GM18498 (cell line): ENCODE data around the gene MGST2.
"Not testable (repeated sequence)": the region's sequence is repeated elsewhere in the genome, so short reads cannot be mapped to it uniquely, and the experiment has no call there.

ENCODE experiments used
- ATAC-seq: cut with Tn5 transposase; IDR thresholded peaks from one replicate; pipeline ENCODE4 v1.9.1; 2021; ENCODE audit warnings: mild to moderate bottlenecking, moderate library complexity; ENCODE audit not compliant: unreplicated experiment

MGST2 gene

DNA sequence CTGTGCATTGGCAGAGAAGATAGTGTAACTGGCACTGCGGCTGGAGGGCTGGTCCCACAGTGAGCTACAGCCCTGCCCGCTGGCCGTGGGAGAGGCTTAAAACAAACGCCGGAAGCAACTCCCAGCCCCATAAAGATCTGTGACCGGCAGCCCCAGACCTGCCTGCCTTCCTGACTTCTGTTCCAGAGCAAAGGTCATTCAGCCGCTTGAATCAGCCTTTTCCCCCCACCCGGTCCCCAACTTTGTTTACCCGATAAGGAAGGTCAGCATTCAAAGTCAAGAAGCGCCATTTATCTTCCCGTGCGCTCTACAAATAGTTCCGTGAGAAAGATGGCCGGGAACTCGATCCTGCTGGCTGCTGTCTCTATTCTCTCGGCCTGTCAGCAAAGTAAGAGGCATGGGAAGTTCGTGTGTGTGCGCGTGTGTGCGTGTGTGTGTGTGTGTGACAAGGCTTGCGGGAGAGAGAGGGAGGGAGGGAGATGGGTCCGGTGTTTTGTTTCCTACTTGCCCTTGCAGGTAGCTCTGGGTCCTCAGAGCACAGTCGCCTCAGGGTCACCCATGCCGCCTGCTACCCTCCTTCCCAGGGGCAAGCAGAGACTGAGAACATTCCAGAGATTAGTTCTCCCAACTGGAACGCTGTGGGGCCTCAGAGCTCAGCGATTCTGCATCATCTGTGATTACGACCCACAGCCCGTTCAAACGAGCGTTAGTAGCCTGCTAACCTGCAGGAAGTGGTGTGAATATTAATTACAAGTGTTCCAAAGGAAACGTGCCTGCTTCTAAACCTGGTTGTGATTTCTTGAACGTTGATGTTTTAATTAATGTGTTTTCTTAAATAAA is at the start of gene MGST2:
MGST2 (plus strand) TSS at position 130 of the 840 bp plus-strand sequence; CDS start at position 331, 201 bp downstream.
- peak; percentile 91 for ATAC-seq

DNA sequence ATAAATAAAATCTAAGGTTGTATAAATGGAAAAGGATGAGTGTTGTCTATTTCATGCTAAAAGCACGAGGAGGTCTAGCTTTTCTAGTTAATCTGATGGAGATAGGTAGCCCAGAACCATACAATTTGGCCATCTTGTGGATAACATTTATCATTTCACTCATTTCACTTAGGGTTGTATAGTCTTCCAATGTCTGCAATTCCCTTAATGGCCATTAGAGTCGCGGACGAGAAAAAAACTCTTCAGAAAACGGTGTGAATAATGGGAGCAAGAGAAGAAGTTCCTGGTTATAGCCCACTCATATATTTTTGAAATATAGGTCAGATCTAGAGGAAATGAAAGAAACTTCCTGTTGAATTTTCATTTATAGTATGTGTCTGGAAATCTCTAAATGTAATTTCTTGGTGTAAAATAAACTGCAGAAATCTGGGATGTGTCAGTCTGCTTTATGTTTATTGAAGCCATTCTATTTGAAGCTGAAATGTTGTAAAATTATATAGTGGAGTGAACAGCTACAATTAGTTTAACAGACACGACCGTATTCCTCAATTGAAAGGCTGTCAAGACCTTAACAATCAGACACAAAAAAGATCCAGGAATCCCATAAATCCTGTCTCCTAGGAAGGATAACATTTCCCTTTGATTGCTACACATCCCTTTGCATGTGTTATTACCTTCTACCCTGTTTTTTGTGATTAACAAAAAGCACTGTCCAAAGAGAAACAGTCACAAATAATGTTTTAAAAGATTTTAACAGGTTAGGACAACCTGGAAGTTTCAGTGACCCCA is 47.7 kb upstream of the MGST2 start:
- ATAC-seq: no peak

GRCh38 chr4:139619644-139620043 is 46.0 kb upstream of the MGST2 start:
- ATAC-seq: peak; percentile 83

GRCh38 chr4:139622901-139623381 is 42.7 kb upstream of the MGST2 start:
- ATAC-seq: no peak

DNA sequence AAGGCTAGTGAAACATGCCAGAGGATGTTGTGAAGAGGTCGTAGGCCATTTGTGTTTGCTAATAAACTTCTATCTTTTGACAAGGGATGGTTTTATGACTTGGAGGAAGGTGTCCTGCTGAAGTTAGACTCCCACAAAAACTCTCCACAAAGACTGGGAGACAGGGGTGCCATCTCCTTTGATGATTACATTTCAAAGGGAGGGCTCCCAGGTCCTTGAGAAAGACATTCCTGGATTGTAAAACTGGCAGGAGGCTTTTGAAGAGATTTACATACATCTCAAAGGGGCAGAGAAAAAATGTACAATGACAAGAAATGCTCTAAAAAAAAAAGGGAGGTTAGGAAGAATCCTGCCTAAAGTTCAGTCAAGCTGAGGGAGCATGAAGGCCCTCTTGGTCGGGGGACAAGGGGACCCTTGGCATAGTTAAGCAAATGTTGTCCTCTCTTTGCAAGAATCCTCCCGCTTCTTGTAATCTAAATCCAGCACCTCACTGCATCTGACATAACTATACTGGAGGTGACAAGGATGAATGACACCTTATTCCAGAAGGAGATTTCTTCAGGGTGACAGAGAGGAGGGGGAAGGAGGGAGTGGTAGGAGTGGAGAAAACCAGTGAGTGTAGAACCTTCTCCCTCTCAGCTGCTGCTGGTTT is 41.1 kb upstream of the MGST2 start:
- no peak for ATAC-seq

GRCh38 chr4:139625093-139625455 is 40.5 kb upstream of the MGST2 start:
- ATAC-seq: no peak

DNA sequence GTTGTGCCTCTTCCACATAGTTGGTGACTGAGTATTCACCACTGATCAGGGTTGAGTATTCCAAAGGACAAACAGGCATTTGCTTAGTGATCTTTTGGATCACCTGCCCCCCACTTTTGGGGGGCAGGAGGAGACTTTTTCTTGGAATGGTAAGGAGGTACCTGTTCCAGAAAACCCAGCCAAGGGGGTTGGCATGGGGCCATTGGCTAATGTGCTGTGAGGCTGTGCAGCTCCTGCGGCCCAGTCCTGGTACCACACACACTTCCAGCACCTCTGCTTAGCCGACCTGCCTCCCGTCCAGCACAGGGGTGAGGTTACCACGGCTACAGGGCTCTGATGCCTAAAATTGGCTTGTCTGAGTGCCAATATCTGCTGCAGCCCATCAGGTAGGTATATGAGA is 40.1 kb upstream of the MGST2 start:
- ATAC-seq: no peak

DNA sequence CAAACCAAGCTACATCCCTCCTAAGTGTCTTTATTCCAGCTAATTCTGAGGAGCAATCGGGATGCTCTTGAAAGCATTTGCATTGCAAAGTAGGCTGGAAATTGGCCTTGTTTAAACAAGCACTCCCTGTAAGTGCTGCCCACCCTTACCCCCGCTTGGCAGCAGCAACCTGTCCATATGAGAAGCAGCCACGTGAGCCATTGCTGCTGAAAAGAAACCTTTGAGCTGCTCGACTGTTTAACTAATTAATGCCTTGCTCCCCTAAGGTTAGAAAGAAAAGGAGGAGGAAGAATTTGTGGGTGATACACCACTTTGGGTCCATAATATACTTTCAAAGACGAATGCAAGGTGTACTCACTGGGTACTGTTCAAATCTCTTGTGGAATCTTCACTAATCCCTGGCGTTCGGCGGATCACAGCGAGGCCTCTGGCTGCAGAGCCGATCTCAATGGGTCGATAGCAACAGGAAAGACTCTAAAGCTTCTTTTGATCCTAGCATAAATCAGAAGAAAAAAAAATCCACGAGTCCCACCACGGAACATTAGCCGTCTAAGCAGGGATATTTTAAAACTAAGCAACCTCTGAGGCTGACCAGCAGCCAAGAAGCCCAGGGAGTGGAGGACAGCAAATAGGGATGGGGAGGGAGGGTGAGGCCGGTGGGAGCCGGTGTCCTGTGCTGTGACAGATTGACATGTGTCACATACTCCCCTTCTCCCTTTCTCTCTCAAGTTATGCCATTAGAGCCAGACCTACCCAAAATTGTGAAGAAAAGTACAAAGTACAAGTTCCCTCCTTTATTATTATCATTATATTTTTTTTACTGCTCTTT is 37.2 kb upstream of the MGST2 start:
- ATAC-seq: no peak

GRCh38 chr4:139629436-139630125 is 36.0 kb upstream of the MGST2 start:
- ATAC-seq: no peak

DNA sequence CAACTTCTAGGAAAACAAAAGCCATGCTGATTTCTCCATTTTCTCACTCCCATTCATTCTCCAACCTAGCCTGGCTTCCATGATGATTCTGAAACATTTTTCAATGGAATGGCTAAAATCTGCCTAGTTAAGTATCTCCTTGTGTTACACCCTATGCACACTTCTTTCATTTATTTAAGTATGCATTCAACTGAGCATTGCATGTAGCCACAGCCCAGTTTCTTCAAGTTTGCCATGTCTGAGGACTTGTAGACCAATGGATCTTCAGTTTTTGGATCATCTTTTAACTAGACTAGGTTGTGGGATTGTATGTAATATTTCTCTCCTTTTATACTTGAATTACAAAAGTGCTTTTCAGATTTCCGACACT is 35.5 kb upstream of the MGST2 start:
- no peak for ATAC-seq

- ATAC-seq: no peak
Observed at GRCh38 chr4:139630991-139631390, 34.6 kb upstream of the MGST2 start.

DNA sequence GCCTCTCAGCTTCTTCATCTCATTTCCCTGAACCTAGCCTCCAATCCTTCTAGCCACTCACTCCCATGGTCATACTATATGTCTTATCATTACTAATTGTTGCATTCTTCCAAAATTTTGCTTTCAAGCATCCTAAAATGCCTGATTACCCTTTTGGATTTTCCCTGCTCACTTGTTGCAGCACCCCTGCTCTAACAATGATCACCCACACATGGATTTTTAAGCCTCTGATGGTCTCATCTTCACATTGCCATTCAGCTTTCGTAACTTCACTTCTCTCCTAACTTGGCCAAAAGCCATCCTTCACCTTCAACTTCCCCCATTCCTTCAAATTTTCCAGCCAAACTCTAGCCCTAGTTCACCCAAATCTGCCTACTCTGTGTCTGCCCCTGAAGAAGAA is 33.8 kb upstream of the MGST2 start:
- ATAC-seq: no peak

- ATAC-seq: not testable (repeated sequence)
Observed at GRCh38 chr4:139632739-139633138, 32.9 kb upstream of the MGST2 start.

- ATAC-seq: no peak
Observed at GRCh38 chr4:139633195-139633594, 32.4 kb upstream of the MGST2 start.

DNA sequence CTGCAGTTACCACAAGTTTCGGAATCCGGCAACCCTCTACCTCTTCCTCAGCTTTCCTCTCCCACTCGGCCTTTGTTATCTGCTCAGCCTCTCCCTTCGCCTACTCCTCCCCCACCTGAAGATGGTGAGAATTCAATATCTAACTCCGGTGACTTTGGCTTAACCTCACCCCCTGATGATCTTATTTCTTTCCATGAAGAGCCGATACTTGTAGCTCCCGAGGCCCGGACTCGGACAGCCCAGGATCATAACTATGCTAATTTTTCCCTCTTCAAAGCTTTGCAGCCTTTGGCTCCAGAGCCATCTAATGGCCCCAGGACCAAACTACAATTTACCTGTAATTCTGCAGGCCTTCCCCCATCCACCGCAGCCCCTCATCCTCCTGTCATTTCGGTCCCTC is 32.0 kb upstream of the MGST2 start:
- ATAC-seq: no peak

GRCh38 chr4:139635966-139636365 is 29.7 kb upstream of the MGST2 start:
- no peak for ATAC-seq

- ATAC-seq: not testable (repeated sequence)
Observed at GRCh38 chr4:139638306-139638705, 27.3 kb upstream of the MGST2 start.

DNA sequence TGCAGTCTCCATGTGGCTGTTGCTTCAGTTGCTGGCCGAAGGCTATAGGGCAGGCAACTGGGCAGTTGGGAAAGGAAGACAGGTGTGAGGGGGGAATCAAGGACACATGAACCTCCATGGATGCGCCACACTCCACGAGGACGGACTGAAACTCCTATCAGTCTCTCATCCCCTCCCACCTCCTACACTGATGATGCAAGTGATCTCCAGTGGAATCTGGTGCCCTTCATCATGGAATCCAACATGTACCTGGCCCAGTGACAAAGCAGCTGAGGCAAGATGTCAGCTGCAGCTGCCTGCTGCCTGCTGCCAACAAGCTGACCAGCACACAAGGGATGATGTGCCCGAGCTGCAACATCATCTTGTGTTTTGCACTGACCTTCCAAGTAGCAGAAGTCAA is 26.0 kb upstream of the MGST2 start:
- no peak for ATAC-seq

DNA sequence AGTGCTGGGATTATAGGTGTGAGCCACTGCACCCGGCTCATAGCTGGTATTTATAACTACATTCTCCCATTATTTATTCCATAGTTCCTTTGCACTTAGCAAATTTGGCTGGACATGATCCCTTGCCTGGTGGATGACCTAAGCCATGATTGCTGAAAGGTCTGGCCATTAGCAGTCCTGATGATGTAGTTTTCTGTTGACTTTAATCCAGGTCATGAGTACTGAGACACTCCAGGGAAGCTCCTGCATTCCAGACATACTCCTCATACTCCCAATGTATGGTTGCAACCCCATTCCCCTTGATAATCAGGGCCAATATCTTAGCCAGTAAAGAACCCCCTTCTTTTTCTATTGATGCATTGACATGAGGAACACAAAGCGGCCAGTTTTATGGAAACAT is 24.4 kb upstream of the MGST2 start:
- no peak for ATAC-seq

GRCh38 chr4:139642364-139642763 is 23.3 kb upstream of the MGST2 start:
- ATAC-seq: no peak
